Effector memory CD8-positive, alpha-beta T cell (primary cell): ENCODE results near the gene FAM149A.

ENCODE experiments used
- ATAC-seq: fragments of 150-1000 bp; cut with Tn5 transposase; replicated peaks from 2 replicates; pipeline ENCODE4 v1.10.0; 2021; ENCODE audit warnings: mild to moderate bottlenecking, moderate library complexity
- DNase-seq, 3 experiments: peaks; one replicate each; pipeline ENCODE4 v3.0.0; 2021
- H3K27ac Mint-ChIP-seq, 2 donors: one replicate each; pipeline ENCODE4 v1.8.0; 2022; ENCODE audit warnings: mild to moderate bottlenecking in 2 of 2, mixed read lengths in 2 of 2, moderate library complexity in 2 of 2
- H3K27me3 Mint-ChIP-seq, 2 donors: one replicate each; pipeline ENCODE4 v1.8.0; 2022; ENCODE audit warnings: mixed read lengths in 2 of 2
- H3K36me3 Mint-ChIP-seq: one replicate; pipeline ENCODE4 v1.8.0; 2022; ENCODE audit warnings: mild to moderate bottlenecking, moderate library complexity, mixed read lengths; ENCODE audit not compliant: insufficient read depth
- H3K4me1 Mint-ChIP-seq, 2 donors: one replicate each; pipeline ENCODE4 v1.8.0; 2022; ENCODE audit warnings: low read depth in 2 of 2, mixed read lengths in 2 of 2
- H3K4me3 Mint-ChIP-seq, 2 donors: one replicate each; pipeline ENCODE4 v1.8.0; 2022; ENCODE audit warnings: mild to moderate bottlenecking in 2 of 2, mixed read lengths in 2 of 2, moderate library complexity in 2 of 2
- H3K9me3 Mint-ChIP-seq, 2 donors: one replicate each; pipeline ENCODE4 v1.8.0; 2022; ENCODE audit warnings: mixed read lengths in 2 of 2
- total RNA-seq, 9 experiments: gene quantifications; one replicate each; lab custom pipeline; 2026; lab: John Stamatoyannopoulos, UW

FAM149A gene
- 0 to 4.9 (median 0.66) reads per million in 9 experiments for total RNA-seq

DNA sequence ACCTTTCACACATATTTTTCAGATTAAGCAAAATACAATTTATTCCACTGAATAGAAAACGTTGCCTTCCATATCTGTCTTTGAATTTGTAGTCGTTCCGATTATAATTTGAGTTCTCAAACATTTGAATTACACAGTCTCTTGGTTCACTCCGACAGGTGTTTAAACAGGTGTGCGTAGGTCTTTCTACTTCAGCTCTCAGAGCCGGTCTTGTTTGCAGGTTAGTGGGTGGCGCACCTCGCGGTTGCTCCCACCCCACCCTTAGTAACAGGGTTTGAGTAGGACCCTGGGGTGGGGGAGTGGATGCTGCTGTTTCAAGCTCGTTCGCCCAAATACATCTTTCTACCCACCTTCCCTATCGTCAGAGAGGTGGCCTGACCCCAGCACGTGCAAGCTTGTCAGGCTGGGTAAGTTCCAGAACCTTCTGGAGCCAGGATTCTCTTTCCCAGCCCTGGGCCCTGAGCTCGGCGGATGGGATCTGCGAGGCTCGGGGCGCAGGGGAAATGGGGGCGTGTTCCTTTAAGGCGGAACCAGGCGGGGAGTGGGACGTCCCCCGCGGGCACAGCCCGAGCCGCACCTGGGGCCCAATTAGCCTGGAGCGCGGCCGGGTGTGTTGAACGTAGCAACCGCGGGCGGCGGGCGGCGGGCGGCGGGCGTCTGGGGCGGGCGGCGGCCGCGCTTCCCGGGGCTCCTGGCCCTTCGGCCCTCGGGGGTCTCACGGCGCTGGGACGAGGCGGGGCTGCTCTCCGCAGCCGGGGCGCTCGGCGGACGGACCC is at the start of gene FAM149A:
Gene FAM149A, plus strand, starts transcription at position 591 of the 776 bp plus-strand sequence.
- Mint-ChIP-seq H3K4me3 (peak within 1 kb of the TSS; percentile 70 to 79), H3K36me3 (peaks cover 4% of the 10 kb centered on the region), H3K9me3 (no peaks in the 10 kb centered on the region), H3K27me3 (peaks cover 61 to 62% of the 10 kb centered on the region in 2 donors), H3K4me1 (peaks cover 4 to 8% of the 10 kb centered on the region in 2 donors), H3K27ac (peak within 1 kb of the TSS; percentile 25 to 69)
- DNase-seq: peak; percentile 4 to 41 (median 40)
- peak; percentile 90 for ATAC-seq

DNA sequence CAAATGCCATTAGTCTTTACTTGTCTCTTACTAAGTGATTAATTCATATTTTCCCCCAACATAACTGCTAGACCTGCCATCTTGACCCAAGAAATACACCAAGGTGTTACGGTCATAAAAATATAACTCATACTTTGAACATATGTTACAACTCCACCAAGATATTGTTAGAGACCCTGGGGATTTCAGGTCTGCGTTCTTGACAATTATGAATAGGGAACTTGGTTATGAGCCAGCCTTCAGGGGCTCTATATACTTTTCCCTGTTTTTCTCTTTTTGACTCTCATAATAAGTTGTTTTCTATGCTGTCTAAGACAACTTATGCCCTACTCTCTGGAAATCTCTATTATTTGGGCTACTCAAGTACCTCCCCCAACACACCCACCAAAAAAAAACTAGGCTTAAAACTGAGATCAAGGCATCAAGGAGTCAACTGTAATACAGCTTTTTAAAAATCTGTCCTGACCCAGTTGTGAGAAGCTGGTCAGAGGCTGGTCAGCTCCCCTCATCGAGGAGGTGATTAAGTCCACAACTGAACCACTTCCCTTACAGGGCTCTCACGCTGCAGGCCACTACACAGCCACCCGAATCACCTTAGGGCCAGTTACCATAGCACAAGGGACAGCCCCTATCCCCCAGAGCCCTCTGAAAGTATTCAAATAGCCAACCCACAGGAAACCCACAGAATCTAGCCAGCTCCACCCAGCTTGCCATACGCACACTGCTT is 46.1 kb upstream of the FAM149A start:
- DNase-seq (no peak), ATAC-seq (peak; percentile 64)
- Mint-ChIP-seq H3K4me3 (peak overlapping the region in 1 of 2 donors; percentile 10), H3K9me3 (peaks cover 0 to 2% of the 10 kb centered on the region in 2 donors), H3K27ac (peak overlapping the region; percentile 15 to 20), H3K36me3 (no peaks in the 10 kb centered on the region), H3K4me1 (peaks cover 9 to 10% of the 10 kb centered on the region in 2 donors), H3K27me3 (peaks cover 0 to 20% of the 10 kb centered on the region in 2 donors)

DNA sequence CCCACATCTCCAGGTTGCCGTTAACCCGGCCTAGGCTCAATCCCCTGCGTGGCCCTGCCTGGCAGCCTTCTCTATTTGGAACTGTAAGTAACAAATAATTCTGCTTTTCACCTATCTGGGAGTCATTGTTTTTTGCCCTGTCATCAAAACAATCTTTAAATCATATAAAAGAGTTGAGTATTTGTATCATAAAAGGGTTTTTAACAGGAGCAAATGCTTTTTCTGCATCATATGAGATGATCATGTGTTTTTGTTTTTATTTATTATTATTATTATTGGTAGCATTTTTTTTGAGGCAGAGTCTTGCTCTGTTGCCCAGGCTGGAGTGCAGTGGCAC is 45.6 kb upstream of the FAM149A start:
- Mint-ChIP-seq H3K4me1 (peaks cover 9 to 10% of the 10 kb centered on the region in 2 donors), H3K27me3 (peaks cover 0 to 20% of the 10 kb centered on the region in 2 donors), H3K27ac (peak overlapping the region; percentile 15 to 20), H3K4me3 (peak overlapping the region in 1 of 2 donors; percentile 10), H3K36me3 (no peaks in the 10 kb centered on the region), H3K9me3 (peaks cover 0 to 2% of the 10 kb centered on the region in 2 donors)
- ATAC-seq (no peak), DNase-seq (no peak)

DNA sequence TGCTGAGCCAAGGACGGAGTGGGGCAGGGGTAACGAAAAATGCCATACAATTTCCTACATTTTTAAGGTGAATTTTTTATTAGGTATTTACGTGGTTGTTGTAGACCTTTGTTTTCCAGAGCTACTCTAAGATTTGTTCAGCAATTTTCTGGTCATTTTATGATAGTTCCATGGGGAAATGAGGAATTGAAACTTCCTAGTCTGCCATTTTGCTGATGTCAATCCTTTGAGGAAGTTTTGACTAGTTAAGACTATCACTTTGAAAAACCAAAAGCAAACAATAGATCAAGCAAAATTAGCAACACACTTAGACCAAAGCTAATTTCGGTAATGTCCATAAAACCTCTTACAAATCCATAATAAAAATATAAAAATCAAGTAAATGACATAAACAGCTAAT is 42.6 kb upstream of the FAM149A start:
- ATAC-seq (no peak), DNase-seq (no peak)
- H3K27ac Mint-ChIP-seq: no peak overlapping the region
- no peaks in the 10 kb centered on the region for H3K36me3 Mint-ChIP-seq
- peaks cover 0 to 2% of the 10 kb centered on the region in 2 donors for H3K9me3 Mint-ChIP-seq
- H3K4me1 Mint-ChIP-seq: peaks cover 9 to 10% of the 10 kb centered on the region in 2 donors
- H3K4me3 Mint-ChIP-seq: no peak overlapping the region
- H3K27me3 Mint-ChIP-seq: peaks cover 0 to 20% of the 10 kb centered on the region in 2 donors

DNA sequence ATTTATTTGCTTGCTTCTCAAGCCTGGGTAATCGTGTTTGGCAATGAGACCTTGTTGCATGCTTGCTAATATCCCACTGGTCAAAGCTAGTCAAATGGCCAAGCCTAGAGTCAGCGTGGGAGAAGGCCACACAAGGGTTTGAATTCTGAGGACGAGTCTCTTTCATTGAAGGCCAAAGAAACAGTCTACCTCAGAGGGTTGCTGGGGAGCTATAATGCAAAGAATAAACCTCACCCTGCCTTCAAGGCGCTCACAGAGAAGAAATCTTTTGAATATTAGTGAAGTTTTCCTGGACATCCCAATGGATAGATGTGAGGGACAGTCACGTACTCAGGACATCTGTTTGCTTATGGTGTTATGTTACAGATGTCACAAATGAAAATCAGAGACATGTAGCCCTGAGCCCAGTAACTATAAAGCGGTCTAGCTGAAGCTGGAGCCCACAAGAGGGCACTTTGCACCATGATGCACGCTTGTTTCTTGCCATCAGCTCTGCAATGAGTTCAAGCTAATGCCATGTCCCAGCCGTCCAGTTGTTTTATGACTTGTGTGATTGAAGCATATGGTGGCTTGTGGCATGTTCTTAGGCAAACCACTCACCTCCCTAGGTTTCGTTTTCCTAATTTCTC is 36.6 kb upstream of the FAM149A start:
- peaks cover 4% of the 10 kb centered on the region for H3K36me3 Mint-ChIP-seq
- peak overlapping the region; percentile 70 to 83 for H3K4me3 Mint-ChIP-seq
- H3K4me1 Mint-ChIP-seq: peaks cover 17% of the 10 kb centered on the region in 2 donors
- peak overlapping the region; percentile 35 to 91 for H3K27ac Mint-ChIP-seq
- H3K27me3 Mint-ChIP-seq: no peaks in the 10 kb centered on the region
- H3K9me3 Mint-ChIP-seq: no peaks in the 10 kb centered on the region
- DNase-seq (peak; percentile 25 to 29 (median 28)), ATAC-seq (peak; percentile 83)

DNA sequence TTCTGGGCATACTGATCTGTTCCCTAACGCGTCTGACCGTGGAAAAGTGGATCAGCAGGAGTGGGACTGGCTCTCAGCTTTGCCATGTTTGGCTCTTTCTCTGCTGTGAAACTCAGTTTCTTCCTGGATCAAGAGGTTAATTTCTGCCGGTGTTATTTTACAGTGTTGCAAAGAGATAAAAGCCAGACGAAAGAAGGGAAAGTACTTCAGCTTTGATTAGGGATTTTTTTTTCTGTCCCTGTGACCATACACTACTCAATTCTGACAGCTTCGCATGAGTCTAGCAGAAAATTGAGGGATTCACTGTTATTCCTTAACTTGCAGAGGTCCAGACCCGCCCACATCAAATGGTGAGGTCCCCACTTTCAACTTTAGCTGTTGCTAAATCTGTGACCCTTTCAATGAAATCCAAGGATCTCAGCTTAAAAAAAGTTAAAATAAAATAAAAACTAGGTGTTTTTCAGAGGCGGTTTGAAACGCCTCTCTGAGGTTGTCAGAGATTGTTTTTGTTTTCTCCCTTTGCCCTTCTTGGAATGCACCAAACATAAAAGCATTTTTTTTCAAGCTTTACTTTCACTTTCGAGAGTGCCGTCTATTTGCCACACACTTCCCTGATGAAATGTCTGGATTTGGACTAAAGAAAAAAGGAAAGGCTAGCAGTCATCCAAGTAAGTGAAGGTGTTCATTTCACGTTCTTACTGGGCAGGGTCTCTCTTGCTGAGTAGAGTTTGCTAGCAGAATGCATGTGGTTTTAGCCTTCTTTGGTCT is 35.7 kb upstream of the FAM149A start, which contains the start of gene TLR3:
Gene TLR3, plus strand, starts transcription at position 576 of the 768 bp plus-strand sequence. CDS start 7,464 bp downstream, outside the sequence.
- H3K4me3 Mint-ChIP-seq: peak within 1 kb of the TSS; percentile 70 to 83
- DNase-seq (no peak), ATAC-seq (peak; percentile 54)
- H3K27me3 Mint-ChIP-seq: no peaks in the 10 kb centered on the region
- peaks cover 4% of the 10 kb centered on the region for H3K36me3 Mint-ChIP-seq
- H3K4me1 Mint-ChIP-seq: peaks cover 21 to 22% of the 10 kb centered on the region in 2 donors
- H3K27ac Mint-ChIP-seq: peak within 1 kb of the TSS; percentile 35 to 91
- no peaks in the 10 kb centered on the region for H3K9me3 Mint-ChIP-seq

DNA sequence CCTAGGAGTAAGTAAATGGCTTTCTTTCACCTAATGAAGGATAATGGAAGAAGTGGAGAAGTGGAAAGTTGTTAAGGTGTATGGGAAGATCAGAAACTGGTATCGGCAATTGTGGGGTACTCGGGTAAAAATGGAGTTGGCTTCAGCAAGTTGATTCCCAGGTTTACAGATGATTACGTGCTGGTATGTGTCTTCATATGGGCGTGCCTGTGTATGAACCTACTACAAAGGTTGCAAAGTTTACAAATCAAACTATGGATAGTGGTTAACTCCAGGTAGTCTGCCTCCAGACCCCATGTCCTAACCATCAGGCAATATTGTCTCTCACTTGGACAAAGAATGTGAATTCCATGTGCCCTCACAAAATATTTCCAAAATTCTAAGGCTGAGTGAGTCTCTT is 34.8 kb upstream of the FAM149A start:
- Mint-ChIP-seq H3K27me3 (no peaks in the 10 kb centered on the region), H3K9me3 (no peaks in the 10 kb centered on the region), H3K4me1 (peaks cover 21 to 22% of the 10 kb centered on the region in 2 donors), H3K27ac (peak overlapping the region; percentile 35 to 91), H3K36me3 (peaks cover 4% of the 10 kb centered on the region), H3K4me3 (peak overlapping the region; percentile 70 to 83)
- DNase-seq: no peak
- ATAC-seq: no peak

DNA sequence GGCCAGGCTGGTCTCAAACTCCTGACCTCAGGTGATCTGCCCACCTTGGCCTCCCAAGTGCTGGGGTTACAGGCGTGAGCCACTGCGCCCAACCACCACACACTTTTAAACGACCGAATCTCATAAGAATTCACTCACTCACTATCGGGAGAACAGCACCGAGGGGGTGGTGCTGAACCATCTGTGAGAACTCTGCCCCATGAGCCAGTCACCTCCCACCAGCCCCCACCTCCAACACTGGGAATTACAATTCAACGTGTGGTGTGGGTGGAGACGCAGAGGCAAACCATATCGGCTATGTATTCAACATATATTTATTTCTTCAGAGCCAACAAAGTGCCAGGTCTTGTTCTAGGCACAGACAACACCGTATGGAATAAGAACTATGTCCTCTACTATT is 32.0 kb upstream of the FAM149A start:
- Mint-ChIP-seq H3K9me3 (no peaks in the 10 kb centered on the region), H3K4me1 (peaks cover 21 to 22% of the 10 kb centered on the region in 2 donors), H3K4me3 (no peak overlapping the region), H3K27ac (no peak overlapping the region), H3K27me3 (no peaks in the 10 kb centered on the region), H3K36me3 (peaks cover 4% of the 10 kb centered on the region)
- no peak for ATAC-seq
- no peak for DNase-seq

DNA sequence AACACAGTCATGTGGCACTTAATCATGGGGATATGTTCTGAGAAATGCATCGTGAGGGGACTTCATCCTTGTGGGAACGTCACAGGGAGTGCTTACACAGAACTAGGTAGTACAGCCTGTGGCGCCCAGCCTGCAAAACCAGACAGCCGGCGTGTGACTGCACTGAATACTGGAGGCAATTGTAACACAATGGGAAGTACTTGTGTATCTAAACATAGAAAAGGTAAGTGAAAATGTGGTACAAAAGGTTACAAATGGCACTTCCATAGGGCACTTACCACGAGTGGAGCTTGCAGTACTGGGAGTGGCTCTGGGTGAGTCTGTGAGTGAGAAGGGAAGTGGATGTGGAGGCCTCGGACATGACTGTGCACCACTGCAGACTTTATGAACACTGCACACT is 30.3 kb upstream of the FAM149A start:
- ATAC-seq: no peak
- H3K27me3 Mint-ChIP-seq: no peaks in the 10 kb centered on the region
- DNase-seq: no peak
- H3K27ac Mint-ChIP-seq: no peak overlapping the region
- H3K4me1 Mint-ChIP-seq: peaks cover 10 to 13% of the 10 kb centered on the region in 2 donors
- no peak overlapping the region for H3K4me3 Mint-ChIP-seq
- H3K9me3 Mint-ChIP-seq: no peaks in the 10 kb centered on the region
- H3K36me3 Mint-ChIP-seq: peaks cover 13% of the 10 kb centered on the region

DNA sequence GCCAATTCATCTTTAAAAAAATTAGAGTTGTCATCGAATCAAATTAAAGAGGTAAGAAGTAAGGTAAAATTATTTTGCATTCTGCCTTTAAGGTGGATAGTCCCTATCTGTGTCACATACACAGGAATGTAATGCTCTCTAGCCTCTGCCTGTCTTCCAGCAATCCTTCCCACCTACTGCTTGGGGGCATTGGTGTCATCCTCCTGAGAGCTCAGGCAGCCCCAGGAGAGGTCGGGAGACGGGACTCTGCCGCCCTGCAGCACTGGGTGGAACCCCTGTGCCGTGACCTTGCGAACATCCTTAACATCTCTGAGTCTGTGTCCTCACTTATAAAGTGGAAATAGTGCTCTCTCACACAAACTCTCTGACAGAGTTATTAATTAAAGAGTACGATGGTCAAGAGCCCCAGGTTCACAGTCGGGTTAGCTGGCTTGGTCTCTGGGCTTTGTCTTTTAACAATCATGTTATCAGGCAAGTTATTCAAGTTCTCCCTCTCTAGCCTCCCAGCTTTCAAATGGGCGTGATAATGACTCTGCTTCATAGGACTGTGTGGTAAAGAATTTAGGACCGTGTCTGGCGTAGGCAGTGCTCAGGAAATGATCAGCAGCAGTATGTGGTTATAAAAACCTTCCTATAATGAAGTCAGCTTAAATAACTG is 25.4 kb upstream of the FAM149A start:
- no peak for ATAC-seq
- DNase-seq: no peak
- Mint-ChIP-seq H3K4me3 (no peak overlapping the region), H3K27me3 (no peaks in the 10 kb centered on the region), H3K36me3 (peaks cover 18% of the 10 kb centered on the region), H3K4me1 (no peaks in the 10 kb centered on the region), H3K9me3 (no peaks in the 10 kb centered on the region), H3K27ac (no peak overlapping the region)

DNA sequence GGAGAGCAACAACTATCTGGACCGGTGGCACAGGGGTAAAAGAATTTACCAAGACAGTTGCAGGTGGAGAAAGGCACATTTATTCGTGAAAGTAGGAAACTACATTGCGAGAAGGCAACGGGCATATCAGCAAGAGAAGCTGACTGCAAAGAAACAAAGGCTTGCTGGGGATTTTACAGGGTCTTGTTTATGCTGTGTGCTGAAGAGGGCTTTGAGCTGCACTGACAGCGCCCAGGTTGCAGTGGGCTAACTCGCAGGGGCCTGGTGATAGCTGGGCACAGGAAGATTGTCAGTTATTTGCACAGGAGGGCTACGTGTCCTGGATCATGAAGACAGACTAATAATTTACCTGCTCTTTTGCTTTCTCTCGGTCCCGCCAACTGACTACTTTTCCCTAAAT is 24.8 kb upstream of the FAM149A start:
- Mint-ChIP-seq H3K36me3 (peaks cover 18% of the 10 kb centered on the region), H3K27me3 (no peaks in the 10 kb centered on the region), H3K4me1 (no peaks in the 10 kb centered on the region), H3K9me3 (no peaks in the 10 kb centered on the region), H3K4me3 (no peak overlapping the region), H3K27ac (no peak overlapping the region)
- no peak for ATAC-seq
- no peak for DNase-seq

DNA sequence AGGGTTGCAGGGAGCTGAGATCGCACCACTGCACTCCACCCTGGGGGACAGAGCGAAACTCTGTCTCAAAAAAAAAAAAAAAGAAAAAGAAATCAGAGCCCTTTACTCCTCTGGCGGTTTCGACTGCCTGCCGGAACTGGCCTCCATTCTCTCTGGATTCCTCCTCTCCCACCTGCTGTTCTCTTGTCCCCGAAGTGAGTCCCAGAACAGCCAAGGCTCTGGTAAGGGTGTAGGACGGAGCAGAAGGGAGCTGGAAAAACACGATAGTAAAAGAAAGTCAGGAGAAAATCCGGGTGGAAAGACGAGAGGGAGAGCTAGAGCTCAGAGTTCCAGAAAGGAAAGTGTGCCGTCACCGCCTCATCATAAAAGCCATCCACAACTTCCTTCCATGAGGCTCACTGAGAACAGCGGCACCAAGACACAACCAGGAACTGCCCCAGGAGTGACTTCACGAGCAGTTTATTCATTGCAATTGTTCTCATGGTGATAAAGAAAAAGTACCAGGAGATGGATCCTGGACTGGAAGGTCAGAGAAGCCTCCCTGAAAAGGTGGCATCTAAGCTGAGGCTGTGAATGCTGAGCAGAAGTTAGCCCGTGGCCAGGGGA is 23.2 kb upstream of the FAM149A start:
- no peaks in the 10 kb centered on the region for H3K4me1 Mint-ChIP-seq
- no peaks in the 10 kb centered on the region for H3K9me3 Mint-ChIP-seq
- ATAC-seq (no peak), DNase-seq (no peak)
- H3K36me3 Mint-ChIP-seq: peaks cover 18% of the 10 kb centered on the region
- no peak overlapping the region for H3K27ac Mint-ChIP-seq
- no peaks in the 10 kb centered on the region for H3K27me3 Mint-ChIP-seq
- no peak overlapping the region for H3K4me3 Mint-ChIP-seq
